Natural killer cell (primary cell): ENCODE results near the gene SCGB1D1. TPM values are rescaled to one million over a fixed set of nuclear protein-coding genes. Genes with fewer than 3 reads are reported as not detected.

Source experiments
- ATAC-seq, 3 donors: fragments of 150-1000 bp in 2 of 3; fragments of 200-7000 bp in 1 of 3; cut with Tn5 transposase; 1 replicate in 1 of 3; 2 replicates in 2 of 3; pipeline ENCODE4 v1.10.0; 2021; ENCODE audit warnings: mild to moderate bottlenecking in 2 of 3, moderate library complexity in 2 of 3
- DNase-seq, 2 donors: peaks; one replicate each; pipeline versions ENCODE4 v3.0.0 to v3.0.0-alpha.2; 2013 to 2021; ENCODE audit warnings: mixed read lengths in 1 of 2
- H3K27ac ChIP-seq: one replicate; pipeline ENCODE4 v1.5.1; 2013; ENCODE audit warnings: mild to moderate bottlenecking, low read length
- H3K27me3 ChIP-seq: one replicate; pipeline ENCODE4 v1.6.1; 2013; ENCODE audit warnings: low read length; ENCODE audit not compliant: control insufficient read depth, insufficient read depth
- H3K36me3 ChIP-seq: one replicate; pipeline ENCODE4 v1.6.1; 2013; ENCODE audit warnings: low read length; ENCODE audit not compliant: control insufficient read depth, insufficient read depth
- H3K4me1 ChIP-seq: one replicate; pipeline ENCODE4 v1.6.1; 2013; ENCODE audit warnings: low read length; ENCODE audit not compliant: control insufficient read depth, insufficient read depth
- H3K4me3 ChIP-seq: one replicate; pipeline ENCODE4 v1.5.1; 2013; ENCODE audit warnings: low read length
- H3K9me3 ChIP-seq: one replicate; pipeline ENCODE4 v1.6.1; 2013; ENCODE audit warnings: low read length; ENCODE audit not compliant: control insufficient read depth, insufficient read depth
- H3K27ac Mint-ChIP-seq, 2 donors: one replicate each; pipeline ENCODE4 v1.8.0; 2022; ENCODE audit warnings: mild to moderate bottlenecking in 2 of 2, mixed read lengths in 2 of 2, moderate library complexity in 1 of 2
- H3K27me3 Mint-ChIP-seq, 2 donors: one replicate each; pipeline ENCODE4 v1.8.0; 2022; ENCODE audit warnings: low read depth in 2 of 2, mixed read lengths in 2 of 2
- H3K36me3 Mint-ChIP-seq: one replicate; pipeline ENCODE4 v1.8.0; 2022; ENCODE audit warnings: mixed read lengths
- H3K4me1 Mint-ChIP-seq, 2 donors: one replicate each; pipeline ENCODE4 v1.8.0; 2022; ENCODE audit warnings: mixed read lengths in 2 of 2
- H3K4me3 Mint-ChIP-seq: one replicate; pipeline ENCODE4 v1.8.0; 2022; ENCODE audit warnings: mild to moderate bottlenecking, moderate library complexity, mixed read lengths
- H3K9me3 Mint-ChIP-seq, 2 donors: one replicate each; pipeline ENCODE4 v1.8.0; 2022; ENCODE audit warnings: mixed read lengths in 2 of 2
- CTCF ChIP-seq: fragments of 200-600 bp; IDR thresholded peaks from one replicate; pipeline ENCODE4 v1.8.0; 2022; ENCODE audit warnings: antibody characterized with exemption
- WGBS: methylation state at CpG from one replicate; pipeline ENCODE4 v1.1.7; 2013; ENCODE audit warnings: missing lambda C conversion rate; ENCODE audit not compliant: insufficient coverage; 5-methylcytosine and 5-hydroxymethylcytosine counted together
- intact Hi-C: fragments of 100-400 bp; cut with micrococcal nuclease; formaldehyde crosslinking; loops from one replicate; pipeline ENCODE4 v1.14.2; 2022
- total RNA-seq, 4 donors: library from RNA; stranded (reverse); fragments of 120-200 nt in 1 of 4; gene quantifications; one replicate each; pipeline versions ENCODE4 v1.2.3 to v1.2.4, GENCODE V29; 2013 to 2022

Gene SCGB1D1
- total RNA-seq, 3 donors from 2014 or later (not counting 1 experiment from before 2014, with no cell fraction given), result not detected

- DNase-seq (no peak), ATAC-seq (no peak)
- H3K4me3 Mint-ChIP-seq, result no peak within 1 kb of the TSS
- H3K36me3 Mint-ChIP-seq, result no peaks in the 10 kb centered on the region
- peaks cover 12% of the 10 kb centered on the region for H3K27me3 ChIP-seq
- no peak within 1 kb of the TSS for H3K4me3 ChIP-seq
- H3K27ac ChIP-seq, result no peak within 1 kb of the TSS
- H3K9me3 Mint-ChIP-seq, result no peaks in the 10 kb centered on the region
- WGBS, result 34% methylated on average over 3 of the region's 3 CpGs
- H3K4me1 Mint-ChIP-seq, result no peaks in the 10 kb centered on the region
- intact Hi-C loops, result no loop called here
- H3K27ac Mint-ChIP-seq, result no peak within 1 kb of the TSS
- H3K36me3 ChIP-seq, result no peaks in the 10 kb centered on the region
- peaks cover 18 to 39% of the 10 kb centered on the region in 2 donors for H3K27me3 Mint-ChIP-seq
- no peak for TF ChIP-seq CTCF
- H3K9me3 ChIP-seq, result no peaks in the 10 kb centered on the region
- H3K4me1 ChIP-seq, result no peaks in the 10 kb centered on the region
Measured at GRCh38 chr11:62242021-62242420, 52.0 kb downstream of the SCGB1D1 start, which contains the start of gene SCGB1D2. TSS of gene SCGB1D2 (plus strand) at chr11:62242239. CDS start at chr11:62242308, 69 bp downstream.

Other genes with a start within 250 kb of the SCGB1D1 start
- gene BEST1, start 239.9 kb upstream of the SCGB1D1 start, total RNA-seq, result 1 to 10 TPM in 2 of 3 donors, under 1 TPM in 1; 0.32 to 2.0 (median 1.4) TPM
- 1,000 to 10,000 TPM; 1,067 to 1,951 (median 1,796) TPM for gene FTH1, start 222.6 kb upstream of the SCGB1D1 start, total RNA-seq
- 10 to 100 TPM; 24.4 to 47.6 (median 27.3) TPM for gene INCENP, start 66.2 kb upstream of the SCGB1D1 start, total RNA-seq
- not detected for gene SCGB2A1, start 18.5 kb downstream of the SCGB1D1 start, total RNA-seq
- gene SCGB1D2, start 52.0 kb downstream of the SCGB1D1 start, total RNA-seq, result not detected
- gene SCGB2A2, start 79.9 kb downstream of the SCGB1D1 start, total RNA-seq, result not detected
- gene SCGB1D4, start 108.9 kb downstream of the SCGB1D1 start, total RNA-seq, result not detected
- gene ASRGL1, start 147.2 kb downstream of the SCGB1D1 start, total RNA-seq, result 1 to 10 TPM; 1.9 to 9.7 (median 3.4) TPM
- gene SCGB1A1, start 228.8 kb downstream of the SCGB1D1 start, total RNA-seq, result not detected